A673 (cell line): Measurements from ENCODE around the gene CCDC106. TPM values are rescaled to one million over a fixed set of nuclear protein-coding genes. Genes with fewer than 3 reads are reported as not detected.

Experiments used
- BruUV-seq: library from RNA; stranded (reverse); fragments of 400-500 nt; replicated peaks from 2 replicates; lab custom pipeline; 2021; lab: Mats Ljungman, UMichigan
- CTCF ChIA-PET: fragments of 300-600 bp; sonication (Branson Sonifier 250); formaldehyde crosslinking; loops from one replicate; lab custom pipeline; 2022; ENCODE audit warnings: antibody characterized with exemption; lab: Charles Lee
- POLR2A ChIA-PET: fragments of 300-600 bp; sonication (Branson Sonifier 250); formaldehyde crosslinking; loops from one replicate; lab custom pipeline; 2022; ENCODE audit warnings: antibody characterized with exemption; ENCODE audit not compliant: low non-redundant PET; lab: Charles Lee
- DNase-seq: peaks from one replicate; pipeline ENCODE4 v3.0.0-alpha.2; 2015; ENCODE audit warnings: low spot score
- H3K27ac ChIP-seq: fragments of 200-600 bp; sonication (generic); 2 replicates; pipeline ENCODE4 v1.5.1; 2016; ENCODE audit warnings: mixed run types, low read depth, mild to moderate bottlenecking, mixed read lengths, antibody characterized with exemption, low read length; ENCODE audit not compliant: poor library complexity, severe bottlenecking
- H3K27me3 ChIP-seq: fragments of 200-600 bp; sonication (generic); replicated peaks from 2 replicates; pipeline ENCODE4 v1.6.1; 2017; ENCODE audit warnings: mixed run types, low read depth, mild to moderate bottlenecking, mixed read lengths, antibody characterized with exemption, low read length; ENCODE audit not compliant: insufficient read depth, poor library complexity
- H3K36me3 ChIP-seq: fragments of 200-600 bp; sonication (generic); 2 replicates; pipeline ENCODE4 v1.6.1; 2016; ENCODE audit warnings: mixed run types, mild to moderate bottlenecking, mixed read lengths, antibody characterized with exemption, low read length; ENCODE audit not compliant: insufficient read depth, poor library complexity, severe bottlenecking
- H3K4me1 ChIP-seq: fragments of 200-600 bp; sonication (generic); 2 replicates; pipeline ENCODE4 v1.6.1; 2017; ENCODE audit warnings: mixed run types, mild to moderate bottlenecking, mixed read lengths, antibody characterized with exemption, low read length; ENCODE audit not compliant: insufficient read depth, poor library complexity, severe bottlenecking
- H3K4me3 ChIP-seq: fragments of 200-600 bp; sonication (generic); 2 replicates; pipeline ENCODE4 v1.5.1; 2016; ENCODE audit warnings: low read depth, mixed run types, mild to moderate bottlenecking, mixed read lengths, low read length; ENCODE audit not compliant: poor library complexity, severe bottlenecking
- H3K9me3 ChIP-seq: fragments of 200-600 bp; sonication (generic); 2 replicates; pipeline ENCODE4 v1.6.1; 2016; ENCODE audit warnings: mixed run types, low read depth, mild to moderate bottlenecking, mixed read lengths, antibody characterized with exemption, low read length; ENCODE audit not compliant: poor library complexity, severe bottlenecking
- EZH2 ChIP-seq: fragments of 200-600 bp; sonication (generic); IDR thresholded peaks from 2 replicates; pipeline ENCODE4 v1.6.1; 2017; ENCODE audit warnings: borderline replicate concordance, low read depth, mild to moderate bottlenecking, mixed read lengths, antibody characterized with exemption, low read length; ENCODE audit not compliant: poor library complexity, severe bottlenecking
- intact Hi-C: fragments of 100-400 bp; cut with micrococcal nuclease; formaldehyde crosslinking; loops from one replicate; pipeline ENCODE4 v1.10.0; 2022; ENCODE audit not compliant: unreplicated experiment
- total RNA-seq: library from RNA; stranded (reverse); gene quantifications from 2 replicates; pipeline ENCODE4 v1.2.3, GENCODE V29; 2021
- TF ChIP-seq, protein P1 (sequence below): fragments of 300-800, 200-600 bp; sonication (generic); conservative IDR thresholded peaks from 2 replicates; pipeline ENCODE4 v1.5.1; 2017; ENCODE audit warnings: low read depth, mild to moderate bottlenecking, antibody characterized with exemption, low read length, moderate library complexity, mixed read lengths

CCDC106 gene
- total RNA-seq, 1 experiment from 2014 or later: 41.5 TPM

DNA sequence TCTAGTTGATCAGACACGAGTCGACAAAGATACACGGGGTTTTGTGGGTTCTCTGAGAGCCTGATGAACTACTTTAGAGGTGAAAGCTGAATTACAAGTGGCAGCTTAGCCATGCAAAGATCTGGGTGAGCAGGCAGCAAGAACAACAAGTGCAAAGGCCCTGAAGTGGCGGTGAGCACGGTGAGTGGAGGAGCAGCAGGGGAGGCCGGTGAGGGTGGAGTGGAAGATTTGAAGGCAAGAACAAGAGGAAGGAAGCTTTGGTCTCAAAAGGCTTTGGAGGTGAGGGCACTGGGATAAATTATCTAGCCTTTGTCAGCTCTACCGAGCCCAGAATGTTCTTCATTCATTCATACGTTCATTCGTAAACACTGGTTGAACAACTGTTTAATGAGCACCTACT is 41.2 kb upstream of the CCDC106 start:
- peak overlapping the region; percentile 93 for H3K27ac ChIP-seq
- BruUV-seq: TSS peak; percentile 34
- DNase-seq: no peak
- H3K27me3 ChIP-seq: no peaks in the 10 kb centered on the region
- H3K9me3 ChIP-seq: no peaks in the 10 kb centered on the region
- peak overlapping the region; percentile 96 for H3K4me3 ChIP-seq
- intact Hi-C loops: loop anchor here (1.0 to 5.0 kb wide), 2 partner anchors 90 to 145 kb away; partner anchors contain the start of genes C19orf85 and ISOC2
- peaks cover 14% of the 10 kb centered on the region for H3K4me1 ChIP-seq
- POLR2A ChIA-PET: interaction anchor here (0.6 kb wide), 1 partner anchor 34 kb away, joined by 3 read pairs; no protein-coding TSS in a partner anchor
- no peak for TF ChIP-seq EZH2
- TF ChIP-seq, protein P1, sequence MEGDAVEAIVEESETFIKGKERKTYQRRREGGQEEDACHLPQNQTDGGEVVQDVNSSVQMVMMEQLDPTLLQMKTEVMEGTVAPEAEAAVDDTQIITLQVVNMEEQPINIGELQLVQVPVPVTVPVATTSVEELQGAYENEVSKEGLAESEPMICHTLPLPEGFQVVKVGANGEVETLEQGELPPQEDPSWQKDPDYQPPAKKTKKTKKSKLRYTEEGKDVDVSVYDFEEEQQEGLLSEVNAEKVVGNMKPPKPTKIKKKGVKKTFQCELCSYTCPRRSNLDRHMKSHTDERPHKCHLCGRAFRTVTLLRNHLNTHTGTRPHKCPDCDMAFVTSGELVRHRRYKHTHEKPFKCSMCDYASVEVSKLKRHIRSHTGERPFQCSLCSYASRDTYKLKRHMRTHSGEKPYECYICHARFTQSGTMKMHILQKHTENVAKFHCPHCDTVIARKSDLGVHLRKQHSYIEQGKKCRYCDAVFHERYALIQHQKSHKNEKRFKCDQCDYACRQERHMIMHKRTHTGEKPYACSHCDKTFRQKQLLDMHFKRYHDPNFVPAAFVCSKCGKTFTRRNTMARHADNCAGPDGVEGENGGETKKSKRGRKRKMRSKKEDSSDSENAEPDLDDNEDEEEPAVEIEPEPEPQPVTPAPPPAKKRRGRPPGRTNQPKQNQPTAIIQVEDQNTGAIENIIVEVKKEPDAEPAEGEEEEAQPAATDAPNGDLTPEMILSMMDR: no peak
- H3K36me3 ChIP-seq: peaks cover 8% of the 10 kb centered on the region
- CTCF ChIA-PET: interaction anchor here (0.7 to 2.5 kb wide), 5 partner anchors 17 to 92 kb away, joined by 3 to 6 read pairs (median 5); partner anchors contain the start of genes ZNF579 and ZNF784

DNA sequence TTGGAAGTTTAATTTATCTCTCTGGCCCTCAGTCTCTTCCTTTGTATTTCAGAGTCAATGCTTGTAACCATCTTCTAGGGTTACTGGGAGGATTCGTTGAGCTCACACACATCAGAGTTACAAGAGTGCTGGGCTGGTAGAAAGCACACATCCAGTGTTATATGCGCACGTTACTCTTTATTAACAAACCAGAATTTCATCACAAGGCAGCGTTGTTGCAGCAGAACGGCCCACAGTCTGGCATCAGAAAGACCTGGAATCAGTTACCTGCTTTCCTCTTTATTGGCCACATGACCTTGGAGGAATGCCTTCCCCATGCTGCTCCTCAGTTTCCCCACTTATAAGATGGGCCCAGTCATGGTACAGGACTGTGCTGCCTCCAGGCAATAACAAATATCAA is 38.7 kb upstream of the CCDC106 start:
- Histone ChIP-seq H3K36me3 (peaks cover 12% of the 10 kb centered on the region), H3K4me3 (no peak overlapping the region), H3K27ac (no peak overlapping the region), H3K4me1 (peaks cover 14% of the 10 kb centered on the region), H3K27me3 (no peaks in the 10 kb centered on the region), H3K9me3 (no peaks in the 10 kb centered on the region)
- intact Hi-C loops: loop anchor here (5.0 kb wide), 1 partner anchor 147 kb away; the partner anchor contains the start of genes C19orf85 and ISOC2
- CTCF ChIA-PET: no interaction called here
- no peak for DNase-seq
- POLR2A ChIA-PET: no interaction called here
- TF ChIP-seq, protein P1: no peak
- no peak for TF ChIP-seq EZH2
- BruUV-seq: no TSS peak

DNA sequence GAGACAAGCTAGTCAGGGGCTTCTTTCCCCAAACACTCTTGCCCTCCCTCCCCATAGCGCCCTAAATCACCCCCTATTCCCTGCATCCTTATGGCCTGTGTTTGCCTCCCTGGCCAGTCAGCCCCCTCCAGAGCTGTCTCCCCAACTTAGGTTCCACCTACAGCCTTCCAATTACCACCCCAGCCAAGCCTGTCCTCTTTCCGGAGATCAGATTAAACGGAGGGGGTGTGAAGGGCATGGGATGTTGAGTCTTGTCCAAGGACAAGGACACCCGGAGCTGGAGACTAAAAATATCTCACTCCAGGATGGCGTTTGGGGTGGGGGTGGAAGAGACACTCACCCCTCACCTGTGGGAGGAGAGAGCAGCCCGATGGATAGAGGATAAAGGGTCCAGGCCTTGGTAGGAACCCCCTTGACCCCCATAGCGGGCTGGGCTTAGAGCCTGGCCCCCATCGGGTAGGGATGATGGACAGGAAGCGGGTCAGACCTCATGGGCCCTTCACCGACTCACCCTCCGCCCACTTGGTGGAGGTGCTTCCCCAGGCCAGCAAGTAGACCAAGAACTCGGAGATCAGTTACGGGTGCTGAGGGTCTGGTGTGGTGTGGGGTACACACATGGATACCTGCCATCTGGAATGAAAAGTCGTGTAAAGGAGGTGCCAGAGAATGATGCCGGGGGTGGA is 36.6 kb upstream of the CCDC106 start:
- Histone ChIP-seq H3K4me3 (no peak overlapping the region), H3K27me3 (no peaks in the 10 kb centered on the region), H3K36me3 (peaks cover 21% of the 10 kb centered on the region), H3K27ac (no peak overlapping the region), H3K9me3 (no peaks in the 10 kb centered on the region), H3K4me1 (peaks cover 7% of the 10 kb centered on the region)
- TF ChIP-seq, protein P1: no peak
- no peak for TF ChIP-seq EZH2
- BruUV-seq: no TSS peak
- CTCF ChIA-PET: no interaction called here
- POLR2A ChIA-PET: no interaction called here
- DNase-seq: no peak
- intact Hi-C loops: no loop called here
